HepG2 (cell line): Measurements from ENCODE around the gene SRPRA. TPM values are rescaled to one million over a fixed set of nuclear protein-coding genes. Genes with fewer than 3 reads are reported as not detected.

ENCODE experiments used
- CEBPG ChIP-seq: IDR thresholded peaks from 2 replicates; pipeline ENCODE4 v1.6.1; 2016
- MAZ ChIP-seq, 2 experiments: sonication (generic) in 1 of 2; formaldehyde crosslinking in 1 of 2; IDR thresholded peaks; 2 replicates each; pipeline versions ENCODE4 v1.5.0 to v1.6.1; 2012 to 2020; ENCODE audit warnings: low read depth in 2 of 2, mild to moderate bottlenecking in 2 of 2, borderline replicate concordance in 1 of 2, improper control_type of control experiment in 1 of 2, low read length in 1 of 2, missing genetic modification reagents in 1 of 2, moderate library complexity in 1 of 2
- MLLT10 ChIP-seq: sonication (generic); formaldehyde crosslinking; IDR thresholded peaks from 2 replicates; pipeline ENCODE4 v1.4.0; 2020; ENCODE audit warnings: missing genetic modification reagents
- NFIB ChIP-seq: sonication (generic); formaldehyde crosslinking; IDR thresholded peaks from 2 replicates; pipeline ENCODE4 v1.9.0; 2021; ENCODE audit warnings: missing genetic modification reagents, mild to moderate bottlenecking, borderline replicate concordance
- NKX3-1 ChIP-seq: sonication (generic); formaldehyde crosslinking; IDR thresholded peaks from 2 replicates; pipeline ENCODE4 v1.5.0; 2020; ENCODE audit warnings: missing genetic modification reagents
- ZFP91 ChIP-seq: sonication (generic); formaldehyde crosslinking; IDR thresholded peaks from 2 replicates; pipeline ENCODE4 v1.9.0; 2022; ENCODE audit warnings: missing genetic modification reagents, mild to moderate bottlenecking, borderline replicate concordance
- ZNF142 ChIP-seq: sonication (generic); formaldehyde crosslinking; IDR thresholded peaks from 2 replicates; pipeline ENCODE4 v1.4.0; 2020; ENCODE audit warnings: missing genetic modification reagents
- ZNF407 ChIP-seq: sonication (generic); formaldehyde crosslinking; IDR thresholded peaks from one replicate; pipeline ENCODE4 v1.5.1; 2020; ENCODE audit warnings: mild to moderate bottlenecking, missing genetic modification reagents; ENCODE audit errors: not compliant biosample characterization
- ZNF607 ChIP-seq: sonication (generic); formaldehyde crosslinking; IDR thresholded peaks from 2 replicates; pipeline ENCODE4 v1.5.1; 2020; ENCODE audit warnings: missing genetic modification reagents, mild to moderate bottlenecking, borderline replicate concordance
- ZNF772 ChIP-seq: sonication (generic); formaldehyde crosslinking; IDR thresholded peaks from 2 replicates; pipeline ENCODE4 v1.5.0; 2020; ENCODE audit warnings: mild to moderate bottlenecking, missing genetic modification reagents
- polyA plus RNA-seq, 8 experiments: library from polyadenylated mRNA; depleted of rRNA in 3 of 8; stranded (reverse) in 7 of 8; unstranded in 1 of 8; fragments of >200 nt; fragmentation: Illumina TruSeq in 4 of 8; extraction: Trizol in 4 of 8; gene quantifications; 2 replicates each; pipeline versions ENCODE4 v1.2.1 to v1.2.3, GENCODE V29; 2011 to 2016; ENCODE audit warnings: low read depth in 4 of 8, missing spikeins in 1 of 8, mixed read lengths in 1 of 8; ENCODE audit not compliant: insufficient read depth in 1 of 8
- total RNA-seq, 5 experiments: library from RNA; depleted of rRNA; stranded (reverse); fragments of >200 nt; fragmentation: Illumina TruSeq; extraction: Trizol; gene quantifications; 2 replicates each; pipeline ENCODE4 v1.2.3, GENCODE V29; 2016; ENCODE audit warnings: low read depth in 1 of 5

The SRPRA gene
- total and polyA plus RNA-seq, 2 of the 13 experiments (the other 11 are each of a cell fraction or from before 2014, with no cell fraction given), result 27.7 to 64.6 TPM

- TF ChIP-seq ZNF407 (CRISPR knock-in tag) (peak; percentile 85), NFIB (CRISPR knock-in tag) (no peak), ZFP91 (CRISPR knock-in tag) (peak; percentile 89), CEBPG (CRISPR knock-in tag) (no peak), MAZ (IDR thresholded peaks at IDR 0.05; ENCODE audit: borderline replicate concordance, low read depth, low read length) (peak; percentile 99), MAZ (CRISPR knock-in tag; IDR thresholded peaks at IDR 0.05; ENCODE audit: low read depth) (peak; percentile 96), ZNF772 (peak; percentile 67; the same call in 1 of the 2 replicates), NKX3-1 (peak; percentile 60; the same call in 1 of the 2 replicates), ZNF142 (CRISPR knock-in tag) (0 out of 2 replicates have a peak, but pooled peaks have one; percentile 10), MLLT10 (no peak), ZNF607 (0 out of 2 replicates have a peak, but pooled peaks have one; percentile 9)
These were observed at the start of gene SRPRA, which contains the start of gene FOXRED1 (continued) for GRCh38 chr11:126268708-126269579.
